Measurements from ENCODE around the gene PRG3. TPM values are rescaled to one million over a fixed set of nuclear protein-coding genes. Genes with fewer than 3 reads are reported as not detected.
"Not testable (repeated sequence)": the region's sequence is repeated elsewhere in the genome, so short reads cannot be mapped to it uniquely, and the experiment has no call there.

The PRG3 gene
- polyA plus RNA-seq, 3 donors, result 0.33 to 1.5 (median 1.2) TPM

DNA sequence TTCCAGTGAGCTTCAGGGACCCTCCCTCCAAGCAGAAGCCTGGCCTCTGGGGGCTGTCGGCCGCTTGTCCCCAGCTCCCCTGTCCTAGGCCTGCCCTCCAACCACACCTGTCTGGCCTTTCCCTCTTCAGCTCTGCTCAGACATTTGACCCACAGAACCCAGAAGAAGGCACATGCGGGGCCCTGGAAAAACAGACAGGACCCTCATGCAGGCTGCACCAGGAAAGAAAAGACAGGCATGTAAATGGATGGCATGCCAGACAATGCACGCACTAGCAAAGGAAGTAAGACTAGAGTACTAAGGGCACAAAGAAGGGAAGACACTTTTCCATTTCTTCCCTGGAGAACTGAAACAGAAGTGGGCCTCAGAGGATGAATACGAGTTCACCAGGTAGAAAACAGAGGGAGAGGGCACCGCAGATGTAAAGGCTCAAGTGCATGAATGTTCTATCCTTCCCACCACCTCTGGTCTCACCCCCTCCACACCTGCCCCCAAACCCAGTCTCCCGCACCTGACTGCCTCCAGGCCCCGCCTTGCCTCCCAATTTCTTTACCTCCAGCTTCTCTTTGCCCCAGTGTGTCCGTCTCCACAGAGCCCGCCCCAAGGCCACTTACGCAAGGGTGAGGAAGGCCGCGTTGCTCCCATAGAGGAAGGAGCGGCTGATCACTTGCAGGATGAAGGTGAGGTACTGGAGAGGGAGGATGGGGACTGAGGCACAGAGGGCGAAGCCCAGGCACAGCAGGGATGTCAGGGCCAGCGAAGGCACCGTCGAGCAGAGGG is 28.6 kb upstream of the PRG3 start:
- no peak for DNase-seq (ENCODE audit: low read depth in 3 of 3, low spot score in 2 of 3)

- DNase-seq (ENCODE audit: low read depth in 3 of 3, low spot score in 2 of 3), result no peak
Observed at GRCh38 chr11:57408771-57409170, 27.8 kb upstream of the PRG3 start.

DNA sequence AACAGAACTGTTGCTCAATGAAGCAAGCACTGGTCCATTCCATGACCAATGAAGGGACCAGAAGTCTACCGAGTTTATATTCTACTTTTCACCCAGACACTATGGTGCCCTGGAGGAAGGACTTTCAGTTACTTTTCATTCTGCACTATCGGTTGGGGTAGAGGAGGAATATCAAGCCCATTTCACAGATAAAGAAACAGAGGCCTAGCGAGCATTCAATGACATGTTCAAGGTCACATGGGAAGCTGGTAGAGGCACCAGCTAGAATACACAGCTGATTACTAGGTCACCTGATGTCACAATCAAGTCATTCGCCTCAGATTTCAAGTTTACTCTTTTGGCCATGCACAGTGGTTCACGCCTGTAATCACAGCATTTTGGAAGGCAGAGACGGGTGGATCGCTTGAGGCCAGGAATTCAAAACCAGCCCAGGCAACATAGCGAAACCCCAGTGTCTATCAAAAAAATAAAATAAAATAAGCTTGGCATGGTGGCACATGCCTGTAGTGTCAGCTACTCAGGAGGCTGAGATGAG is 27.1 kb upstream of the PRG3 start:
- DNase-seq (ENCODE audit: low read depth in 3 of 3, low spot score in 2 of 3), result no peak

DNA sequence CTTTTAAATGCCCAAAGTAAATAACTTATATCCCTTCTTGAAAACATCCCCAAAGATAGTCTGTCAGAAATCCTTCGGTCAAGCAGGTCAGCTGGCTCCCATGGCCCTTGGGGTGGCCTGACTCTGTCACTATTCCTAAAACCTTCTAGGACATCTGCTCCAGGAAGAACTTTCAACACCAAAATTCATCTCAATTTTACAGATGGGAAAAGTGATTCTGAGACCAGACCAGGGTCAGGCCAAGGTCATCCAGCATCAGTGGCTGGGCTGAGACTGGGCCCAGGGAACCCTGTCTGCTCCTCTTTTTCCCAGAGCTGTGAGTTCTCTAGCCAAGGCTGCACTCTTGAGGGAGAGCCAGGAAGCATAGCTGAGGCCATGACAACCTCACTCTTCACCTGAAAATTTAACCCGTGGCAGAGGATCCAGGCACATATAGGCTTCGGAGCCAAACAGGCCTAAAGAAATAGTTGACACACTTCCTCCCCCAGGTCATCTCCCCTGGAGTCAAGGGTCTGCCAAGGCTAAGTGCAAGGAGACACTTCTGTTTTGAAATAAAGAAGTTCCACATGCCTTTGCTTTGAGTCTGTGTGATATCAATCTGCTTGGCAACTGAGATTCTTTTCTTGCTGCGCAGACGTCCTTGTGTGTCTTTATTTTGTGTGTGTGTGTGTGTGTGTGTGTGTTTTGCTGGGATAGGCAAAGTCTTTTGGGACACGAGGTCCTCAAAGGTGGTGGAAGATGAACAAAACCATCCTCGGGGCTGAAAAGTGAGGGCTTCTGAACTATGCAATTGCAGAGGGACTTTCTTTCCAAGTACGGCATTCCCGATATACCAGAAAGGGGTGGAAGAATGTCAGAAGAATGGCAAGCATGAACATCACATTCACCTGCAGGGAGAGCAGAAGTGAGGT is 26.3 kb upstream of the PRG3 start:
- no peak for DNase-seq (ENCODE audit: low read depth in 3 of 3, low spot score in 2 of 3)

GRCh38 chr11:57406337-57406904 is 25.5 kb upstream of the PRG3 start:
- no peak for DNase-seq (ENCODE audit: low read depth in 3 of 3, low spot score in 2 of 3)

- DNase-seq (ENCODE audit: low read depth in 3 of 3, low spot score in 2 of 3), result no peak
Observed at GRCh38 chr11:57405271-57405860, 24.4 kb upstream of the PRG3 start.

GRCh38 chr11:57403802-57404147 is 22.8 kb upstream of the PRG3 start:
- DNase-seq (ENCODE audit: low read depth in 3 of 3, low spot score in 2 of 3), result no peak

- not testable (repeated sequence) for DNase-seq (ENCODE audit: low read depth in 3 of 3, low spot score in 2 of 3)
Observed at GRCh38 chr11:57403003-57403801, 22.3 kb upstream of the PRG3 start.

GRCh38 chr11:57402188-57403002 is 21.4 kb upstream of the PRG3 start:
- no peak for DNase-seq (ENCODE audit: low read depth in 3 of 3, low spot score in 2 of 3)

- no peak for DNase-seq (ENCODE audit: low read depth in 3 of 3, low spot score in 2 of 3)
Observed at GRCh38 chr11:57399972-57400578, 19.1 kb upstream of the PRG3 start.

DNA sequence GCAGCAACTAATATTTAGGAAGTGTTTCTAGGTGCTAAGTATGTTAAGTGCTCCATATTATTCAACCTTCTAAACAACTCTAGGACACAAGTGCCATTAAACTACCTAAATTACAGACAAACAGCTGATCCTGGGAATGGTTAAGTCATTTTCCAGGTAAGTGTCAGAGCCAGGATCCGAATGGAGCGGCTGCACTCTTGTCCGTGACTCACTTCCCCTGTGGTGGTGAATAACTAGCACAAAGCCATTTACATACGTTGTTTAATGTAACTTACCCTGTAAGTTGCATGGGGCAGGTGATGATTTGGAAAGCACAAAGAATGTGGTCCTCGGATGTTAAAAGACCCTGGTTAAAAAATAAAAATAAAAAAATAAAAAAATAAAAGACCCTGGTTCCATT is 18.3 kb upstream of the PRG3 start:
- no peak for DNase-seq (ENCODE audit: low read depth in 3 of 3, low spot score in 2 of 3)

- DNase-seq (ENCODE audit: low read depth in 3 of 3, low spot score in 2 of 3), result no peak
Observed at GRCh38 chr11:57397394-57397990, 16.5 kb upstream of the PRG3 start.

- no peak for DNase-seq (ENCODE audit: low read depth in 3 of 3, low spot score in 2 of 3)
Observed at GRCh38 chr11:57396744-57397143, 15.8 kb upstream of the PRG3 start.

DNA sequence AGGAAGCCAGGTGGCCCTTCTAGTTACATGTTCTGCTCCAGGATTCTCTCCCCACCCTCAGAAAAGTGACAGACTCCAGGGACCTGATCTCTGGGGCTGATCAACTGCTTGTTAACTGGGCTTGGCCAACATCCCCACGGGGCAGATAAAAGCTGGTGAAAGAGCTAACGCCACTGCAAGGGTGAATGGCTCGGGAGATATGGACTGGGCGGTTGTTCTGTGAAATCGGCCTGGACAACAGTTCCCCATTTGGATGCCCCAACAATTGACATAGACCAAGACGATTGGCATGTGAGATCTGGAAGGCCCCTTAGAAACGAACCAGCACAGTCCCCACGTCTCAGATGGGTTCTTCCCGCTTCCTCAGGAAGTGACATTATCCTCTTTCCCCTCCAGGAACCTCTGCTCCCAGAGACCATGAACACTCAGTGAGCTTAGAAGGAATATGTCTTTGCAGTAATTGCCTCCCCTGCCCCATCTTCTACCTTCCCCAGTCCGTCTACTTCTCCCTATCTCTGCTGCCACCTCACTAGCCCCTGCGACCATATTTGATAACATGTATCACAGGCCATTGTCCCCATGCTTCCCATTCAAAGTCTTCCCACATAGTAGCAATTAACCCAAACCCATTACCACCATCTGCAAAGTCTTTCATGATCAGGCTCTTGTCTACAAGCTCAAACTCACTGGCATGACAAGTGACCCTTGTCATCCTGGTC is 15.1 kb upstream of the PRG3 start:
- no peak for DNase-seq (ENCODE audit: low read depth in 3 of 3, low spot score in 2 of 3)

- DNase-seq (ENCODE audit: low read depth in 3 of 3, low spot score in 2 of 3), result no peak
Observed at GRCh38 chr11:57394203-57394965, 13.4 kb upstream of the PRG3 start.

- no peak for DNase-seq (ENCODE audit: low read depth in 3 of 3, low spot score in 2 of 3)
Observed at GRCh38 chr11:57392763-57393105, 11.8 kb upstream of the PRG3 start.

DNA sequence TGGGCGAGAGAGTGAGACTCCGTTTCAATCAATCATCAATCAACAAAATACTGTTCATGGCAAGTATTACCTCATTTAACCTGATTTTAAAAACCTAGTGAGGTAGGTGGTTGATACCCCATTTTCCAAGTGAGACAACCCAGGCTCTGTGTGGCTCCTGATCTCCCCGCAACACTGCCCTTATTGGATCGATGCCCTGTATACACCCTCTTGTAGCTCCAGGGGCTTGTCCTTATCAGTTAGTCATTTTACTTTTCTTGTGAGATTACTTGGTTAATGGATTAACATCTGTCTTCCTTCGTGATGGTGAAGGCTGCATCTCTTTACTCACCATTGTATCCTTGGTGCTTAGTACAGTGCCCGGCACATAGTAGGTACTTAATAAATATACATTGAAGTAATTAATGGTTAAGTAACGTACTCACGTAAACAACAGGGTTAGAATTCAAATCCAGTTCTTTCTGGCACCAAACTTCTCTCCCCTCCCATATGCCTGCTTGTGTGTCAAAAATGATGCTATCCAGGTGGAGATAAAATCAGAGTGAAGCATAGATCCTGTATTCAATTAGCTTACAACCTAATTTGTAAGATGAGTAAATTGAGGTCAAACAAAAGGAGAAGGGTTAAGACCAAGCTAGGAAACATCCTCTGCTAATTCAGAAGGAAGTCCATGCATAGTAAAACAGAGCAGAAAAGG is 11.3 kb upstream of the PRG3 start:
- DNase-seq (ENCODE audit: low read depth in 3 of 3, low spot score in 2 of 3), result no peak

All from right renal cortex interstitium (tissue), 3 donors.